HepG2 (cell line): ENCODE results near the gene TGIF1. TPM values are rescaled to one million over a fixed set of nuclear protein-coding genes. Genes with fewer than 3 reads are reported as not detected.

ENCODE experiments used
- ATAC-seq: fragments of 200-7000 bp; cut with Tn5 transposase; 3 replicates; pipeline ENCODE4 v1.9.1; 2020; ENCODE audit warnings: mild to moderate bottlenecking, moderate library complexity
- BruUV-seq: library from RNA; stranded (reverse); fragments of 400-500 nt; replicated peaks from 2 replicates; lab custom pipeline; 2021; lab: Mats Ljungman, UMichigan
- CTCF ChIA-PET: fragments of 300-600 bp; formaldehyde crosslinking; extraction: SDS; loops from one replicate; lab custom pipeline; 2021; ENCODE audit warnings: low total read pairs, inconsistent platforms, low intra/inter-chr PET ratio; lab: Yijun Ruan, JAX
- POLR2A ChIA-PET: fragments of 350-600 bp; sonication (Branson Sonifier 250); formaldehyde crosslinking; loops from one replicate; lab custom pipeline; 2020; ENCODE audit warnings: antibody characterized with exemption, inconsistent platforms; lab: Yijun Ruan, JAX
- DNase-seq: peaks from one replicate; pipeline ENCODE4 v3.0.0-alpha.2; 2015; ENCODE audit warnings: low spot score
- FAIRE-seq: peaks from 3 replicates; lab custom pipeline; 2011; peaks lifted over from hg19 to GRCh38; lab: Jason Lieb, UNC
- H2AFZ ChIP-seq: one replicate; pipeline ENCODE4 v1.6.1; 2011; ENCODE audit warnings: low read length, inconsistent platforms
- H3K27ac ChIP-seq: fragments of 300-600 bp; 3 replicates; pipeline ENCODE4 v1.8.0; 2011; ENCODE audit warnings: mixed run types, mild to moderate bottlenecking, mixed read lengths, low read length, inconsistent platforms; ENCODE audit not compliant: insufficient read depth; ENCODE audit errors: extremely low read length
- H3K27me3 ChIP-seq, 2 experiments: fragments of 200-600 bp in 1 of 2; 2 replicates in 1 of 2; 3 replicates in 1 of 2; pipeline versions ENCODE4 v1.6.0 to v1.8.0; 2011; ENCODE audit warnings: low read length in 2 of 2, mild to moderate bottlenecking in 2 of 2, moderate library complexity in 2 of 2, inconsistent platforms in 1 of 2; ENCODE audit not compliant: insufficient read depth in 2 of 2, control insufficient read depth in 1 of 2
- H3K36me3 ChIP-seq, 2 experiments: fragments of 200-600 bp in 1 of 2; replicated peaks in 1 of 2; 2 replicates in 1 of 2; 3 replicates in 1 of 2; pipeline versions ENCODE4 v1.5.1 to v1.8.0; 2011; ENCODE audit warnings: low read length in 2 of 2, inconsistent platforms in 1 of 2; ENCODE audit not compliant: insufficient read depth in 2 of 2, control insufficient read depth in 1 of 2
- H3K4me1 ChIP-seq: 2 replicates; pipeline ENCODE4 v1.5.1; 2012; ENCODE audit warnings: low read length, inconsistent platforms; ENCODE audit not compliant: insufficient read depth
- H3K4me2 ChIP-seq: 2 replicates; pipeline ENCODE4 v1.6.0; 2011; ENCODE audit warnings: low read depth, low read length, inconsistent platforms
- H3K4me3 ChIP-seq, 3 experiments: fragments of 200-600 bp in 1 of 3; sonication (generic), shearing (Covaris generic) in 1 of 3; replicated peaks in 1 of 3; 2 replicates each; pipeline ENCODE4 v1.5.1; 2011 to 2016; ENCODE audit warnings: low read length in 3 of 3, inconsistent platforms in 2 of 3, low read depth in 2 of 3, mild to moderate bottlenecking in 2 of 3, control low read depth in 1 of 3, mixed read lengths in 1 of 3; ENCODE audit not compliant: insufficient read depth in 1 of 3
- H3K79me2 ChIP-seq: one replicate; pipeline ENCODE4 v1.6.1; 2011; ENCODE audit warnings: low read length, inconsistent platforms; ENCODE audit not compliant: insufficient read depth
- H3K9ac ChIP-seq: 2 replicates; pipeline ENCODE4 v1.6.0; 2011; ENCODE audit warnings: mild to moderate bottlenecking, low read depth, low read length, inconsistent platforms; ENCODE audit not compliant: insufficient read depth
- H3K9me3 ChIP-seq: 2 replicates; pipeline ENCODE4 v1.5.1; 2012; ENCODE audit warnings: mild to moderate bottlenecking, low read length
- H4K20me1 ChIP-seq: 2 replicates; pipeline ENCODE4 v1.6.0; 2011; ENCODE audit warnings: inconsistent platforms, mild to moderate bottlenecking, low read length, moderate library complexity; ENCODE audit not compliant: insufficient read depth
- AKNA ChIP-seq: sonication (generic); formaldehyde crosslinking; IDR thresholded peaks from 2 replicates; pipeline ENCODE4 v1.4.0; 2020; ENCODE audit warnings: missing genetic modification reagents, borderline replicate concordance
- CBFB ChIP-seq: sonication (generic); formaldehyde crosslinking; IDR thresholded peaks from 2 replicates; pipeline ENCODE4 v1.4.0; 2020; ENCODE audit warnings: missing genetic modification reagents
- CSRNP1 ChIP-seq: sonication (generic); formaldehyde crosslinking; IDR thresholded peaks from 2 replicates; pipeline ENCODE4 v1.8.1; 2023; ENCODE audit warnings: mild to moderate bottlenecking, missing genetic modification reagents
- PTBP1 ChIP-seq: fragments of 200-400 bp; formaldehyde crosslinking; IDR thresholded peaks from 2 replicates; pipeline ENCODE4 v1.6.1; 2018; ENCODE audit warnings: low read length, low read depth; ENCODE audit not compliant: poor library complexity, severe bottlenecking
- RAD51 ChIP-seq: fragments of 450-650 bp; IDR thresholded peaks from 2 replicates; pipeline ENCODE4 v1.6.1; 2016; ENCODE audit warnings: borderline replicate concordance
- SALL2 ChIP-seq: sonication (generic); formaldehyde crosslinking; IDR thresholded peaks from 2 replicates; pipeline ENCODE4 v1.8.1; 2023; ENCODE audit warnings: mild to moderate bottlenecking, missing genetic modification reagents, inconsistent platforms
- TOE1 ChIP-seq: sonication (generic); formaldehyde crosslinking; IDR thresholded peaks from 2 replicates; pipeline ENCODE4 v1.4.0; 2020; ENCODE audit warnings: mild to moderate bottlenecking, missing genetic modification reagents
- ZBTB44 ChIP-seq: sonication (generic); formaldehyde crosslinking; IDR thresholded peaks from 2 replicates; pipeline ENCODE4 v1.4.0; 2020; ENCODE audit warnings: missing genetic modification reagents
- ZNF3 ChIP-seq: IDR thresholded peaks from 2 replicates; pipeline ENCODE4 v1.7.0; 2017; ENCODE audit warnings: inconsistent platforms
- ZXDC ChIP-seq: sonication (generic); formaldehyde crosslinking; IDR thresholded peaks from 2 replicates; pipeline ENCODE4 v1.5.0; 2020; ENCODE audit warnings: mild to moderate bottlenecking, missing genetic modification reagents
- WGBS: methylation state at CpG from one replicate; pipeline ENCODE4 v1.1.6; 2017; ENCODE audit warnings: low lambda C conversion rate; 5-methylcytosine and 5-hydroxymethylcytosine counted together
- in situ Hi-C: cut with HindIII; loops from 2 replicates; pipeline ENCODE4 v1.10.0; 2017; ENCODE audit warnings: low pct_unique_long_range_greater_than_20kb; ENCODE audit not compliant: extremely low pct_ligation_motif_present
- intact Hi-C: fragments of 100-400 bp; cut with micrococcal nuclease; formaldehyde crosslinking; loops from one replicate; pipeline ENCODE4 v1.10.0; 2022; ENCODE audit not compliant: unreplicated experiment
- polyA plus RNA-seq, 8 experiments: library from polyadenylated mRNA; depleted of rRNA in 3 of 8; stranded (reverse) in 7 of 8; unstranded in 1 of 8; fragments of >200 nt; fragmentation: Illumina TruSeq in 4 of 8; extraction: Trizol in 4 of 8; gene quantifications; 2 replicates each; pipeline versions ENCODE4 v1.2.1 to v1.2.3, GENCODE V29; 2011 to 2016; ENCODE audit warnings: low read depth in 4 of 8, missing spikeins in 1 of 8, mixed read lengths in 1 of 8; ENCODE audit not compliant: insufficient read depth in 1 of 8
- total RNA-seq, 5 experiments: library from RNA; depleted of rRNA; stranded (reverse); fragments of >200 nt; fragmentation: Illumina TruSeq; extraction: Trizol; gene quantifications; 2 replicates each; pipeline ENCODE4 v1.2.3, GENCODE V29; 2016; ENCODE audit warnings: low read depth in 1 of 5

The TGIF1 gene
- total and polyA plus RNA-seq, 2 of the 13 experiments (the other 11 are each of a cell fraction or from before 2014, with no cell fraction given): 50.0 to 76.1 TPM

GRCh38 chr18:3478262-3478978 is 28.4 kb downstream of the TGIF1 start (continued):
- no peak for TF ChIP-seq PTBP1

- Histone ChIP-seq H3K9me3 (no peaks in the 10 kb centered on the region), H4K20me1 (no peaks in the 10 kb centered on the region), H3K9ac (no peak overlapping the region), H3K27ac (no peak overlapping the region), H3K4me1 (peaks cover 8% of the 10 kb centered on the region; the same call in 1 of the 2 replicates), H3K79me2 (no peaks in the 10 kb centered on the region), H3K4me2 (no peak overlapping the region), H3K27me3 (peaks cover 0 to 5% of the 10 kb centered on the region in 2 experiments; a peak in 2 of 5 replicates), H3K36me3 (no peaks in the 10 kb centered on the region), H2AFZ (no peak overlapping the region), H3K4me3 (no peak overlapping the region)
- in situ Hi-C loops (loop anchor here (25.0 kb wide), 1 partner anchor 93 kb away; no protein-coding TSS in a partner anchor), intact Hi-C loops (no loop called here)
- no peak for ATAC-seq
- BruUV-seq: no TSS peak
- CTCF ChIA-PET: no interaction called here
- WGBS: 38% methylated on average over 4 of the region's 5 CpGs
- DNase-seq: no peak
- no peak for FAIRE-seq
- POLR2A ChIA-PET: interaction anchor here (1.1 kb wide), 1 partner anchor 27 kb away, joined by 3 read pairs; no protein-coding TSS in a partner anchor
- TF ChIP-seq CSRNP1 (CRISPR knock-in tag): no peak
- TF ChIP-seq CBFB (CRISPR knock-in tag): no peak
- no peak for TF ChIP-seq ZXDC (CRISPR knock-in tag)
- no peak for TF ChIP-seq TOE1
- no peak for TF ChIP-seq ZNF3
- TF ChIP-seq ZBTB44 (CRISPR knock-in tag): no peak
- no peak for TF ChIP-seq SALL2 (CRISPR knock-in tag)
- TF ChIP-seq AKNA (CRISPR knock-in tag): no peak
- no peak for TF ChIP-seq RAD51
Observed at GRCh38 chr18:3479978-3480509, 30.1 kb downstream of the TGIF1 start.
